B cell (primary cell): ENCODE results near the gene MYRFL. TPM values are rescaled to one million over a fixed set of nuclear protein-coding genes. Genes with fewer than 3 reads are reported as not detected.

ENCODE experiments used
- ATAC-seq: fragments of 200-7000 bp; cut with Tn5 transposase; one replicate; pipeline ENCODE4 v1.10.0; 2021; ENCODE audit warnings: low read depth, mild to moderate bottlenecking, moderate number of reproducible peaks, moderate library complexity
- CTCF ChIA-PET: fragments of 350-600 bp; sonication (Branson Sonifier 250); formaldehyde crosslinking; loops from one replicate; lab custom pipeline; 2021; ENCODE audit warnings: antibody characterized with exemption, inconsistent platforms; lab: Charles Lee
- POLR2A ChIA-PET: fragments of 350-600 bp; sonication (Branson Sonifier 250); formaldehyde crosslinking; loops from one replicate; lab custom pipeline; 2021; ENCODE audit warnings: antibody characterized with exemption; lab: Charles Lee
- DNase-seq: peaks from one replicate; pipeline ENCODE4 v3.0.0; 2013
- H2AFZ ChIP-seq: 2 replicates; pipeline ENCODE4 v1.6.1; 2012; ENCODE audit warnings: mild to moderate bottlenecking, low read depth, low read length; ENCODE audit not compliant: insufficient read depth, poor library complexity, severe bottlenecking
- H3K27ac ChIP-seq, 2 donors: 1 replicate in 1 of 2; 2 replicates in 1 of 2; pipeline ENCODE4 v1.5.1; 2012 to 2013; ENCODE audit warnings: low read length in 2 of 2, mild to moderate bottlenecking in 2 of 2, moderate library complexity in 1 of 2
- H3K27me3 ChIP-seq, 4 experiments: fragments of 200-600 bp in 1 of 4; sonication (generic) in 1 of 4; replicated peaks in 1 of 4; 1 replicate in 2 of 4; 2 replicates in 2 of 4; pipeline versions ENCODE4 v1.6.1 to v1.7.0; 2013 to 2016; ENCODE audit warnings: low read length in 3 of 4, mild to moderate bottlenecking in 2 of 4, mixed read lengths in 1 of 4, moderate library complexity in 1 of 4; ENCODE audit not compliant: insufficient read depth in 4 of 4, control insufficient read depth in 3 of 4; ENCODE audit errors: control extremely low read depth in 1 of 4
- H3K36me3 ChIP-seq, 2 experiments: replicated peaks in 1 of 2; 1 replicate in 1 of 2; 2 replicates in 1 of 2; pipeline versions ENCODE4 v1.6.1 to v1.7.1; 2013; ENCODE audit warnings: low read length in 1 of 2; ENCODE audit not compliant: insufficient read depth in 2 of 2, control insufficient read depth in 1 of 2; ENCODE audit errors: control extremely low read depth in 1 of 2, extremely low read depth in 1 of 2
- H3K4me1 ChIP-seq, 2 donors: fragments of 200-600 bp in 1 of 2; sonication (generic) in 1 of 2; 1 replicate in 1 of 2; 2 replicates in 1 of 2; pipeline versions ENCODE4 v1.5.1 to v1.6.1; 2013 to 2017; ENCODE audit warnings: low read length in 2 of 2; ENCODE audit not compliant: control insufficient read depth in 2 of 2, insufficient read depth in 2 of 2
- H3K4me2 ChIP-seq: replicated peaks from 2 replicates; pipeline ENCODE3; 2012; ENCODE audit warnings: mild to moderate bottlenecking, low read depth, low read length; ENCODE audit not compliant: poor library complexity, severe bottlenecking
- H3K4me3 ChIP-seq, 5 experiments: fragments of 200-600 bp in 1 of 5; sonication (generic) in 1 of 5; 1 replicate in 3 of 5; 2 replicates in 2 of 5; pipeline versions ENCODE4 v1.5.1 to v1.7.0; 2011 to 2016; ENCODE audit warnings: low read length in 4 of 5, mild to moderate bottlenecking in 4 of 5, low read depth in 2 of 5, control low read depth in 1 of 5, moderate library complexity in 1 of 5; ENCODE audit not compliant: insufficient read depth in 1 of 5; ENCODE audit errors: control extremely low read depth in 1 of 5, extremely low read depth in 1 of 5
- H3K79me2 ChIP-seq: fragments of 200-600 bp; sonication (generic); one replicate; pipeline ENCODE4 v1.6.0; 2016; ENCODE audit warnings: low read length; ENCODE audit not compliant: control insufficient read depth, insufficient read depth
- H3K9ac ChIP-seq: fragments of 200-600 bp; sonication (generic); 2 replicates; pipeline ENCODE4 v1.6.1; 2017; ENCODE audit warnings: mild to moderate bottlenecking, low read length, moderate library complexity
- H3K9me3 ChIP-seq, 3 donors: one replicate each; pipeline versions ENCODE4 v1.6.1 to v1.7.1; 2013; ENCODE audit warnings: low read length in 2 of 3; ENCODE audit not compliant: control insufficient read depth in 2 of 3, insufficient read depth in 1 of 3; ENCODE audit errors: control extremely low read depth in 1 of 3
- H4K20me1 ChIP-seq: 2 replicates; pipeline ENCODE4 v1.6.0; 2012; ENCODE audit warnings: mild to moderate bottlenecking, low read length; ENCODE audit not compliant: insufficient read depth, control insufficient read depth, poor library complexity, severe bottlenecking
- H3K27ac Mint-ChIP-seq: one replicate; pipeline ENCODE4 v1.8.0; 2021; ENCODE audit warnings: mixed read lengths
- H3K27me3 Mint-ChIP-seq: one replicate; pipeline ENCODE4 v1.8.0; 2021; ENCODE audit warnings: mixed read lengths
- H3K4me1 Mint-ChIP-seq: one replicate; pipeline ENCODE4 v1.8.0; 2021; ENCODE audit warnings: mixed read lengths
- H3K4me3 Mint-ChIP-seq: one replicate; pipeline ENCODE4 v1.8.0; 2021; ENCODE audit warnings: mixed read lengths
- H3K9me3 Mint-ChIP-seq: one replicate; pipeline ENCODE4 v1.8.0; 2022; ENCODE audit warnings: mixed read lengths; ENCODE audit not compliant: insufficient read depth
- CTCF ChIP-seq: fragments of 200-600 bp; IDR thresholded peaks from one replicate; pipeline ENCODE4 v1.8.0; 2022; ENCODE audit warnings: antibody characterized with exemption, mild to moderate bottlenecking
- EZH2 ChIP-seq: IDR thresholded peaks from 2 replicates; pipeline ENCODE4 v1.6.1; 2012; ENCODE audit warnings: borderline replicate concordance, low read depth, mild to moderate bottlenecking, moderate library complexity, low read length; ENCODE audit not compliant: insufficient read depth, poor library complexity, severe bottlenecking
- WGBS: methylation state at CpG from one replicate; pipeline ENCODE4 v1.1.5; 2013; ENCODE audit warnings: missing lambda C conversion rate; ENCODE audit not compliant: insufficient coverage; 5-methylcytosine and 5-hydroxymethylcytosine counted together
- intact Hi-C: fragments of 100-400 bp; cut with micrococcal nuclease; formaldehyde crosslinking; loops from one replicate; pipeline ENCODE4 v1.10.0; 2022
- polyA plus RNA-seq: library from polyadenylated mRNA; depleted of rRNA; stranded (reverse); fragments of >200 nt; gene quantifications from 2 replicates; pipeline ENCODE4 v1.2.3, GENCODE V29; 2012
- total RNA-seq, 2 donors: library from RNA; stranded (reverse); fragments of 120-200 nt in 1 of 2; gene quantifications; 1 replicate in 1 of 2; 2 replicates in 1 of 2; pipeline versions ENCODE4 v1.2.3 to v1.2.4, GENCODE V29; 2013 to 2022

The MYRFL gene
- total and polyA plus RNA-seq, 2 donors (not counting 1 experiment from before 2014, with no cell fraction given), result 0.28 TPM; not detected in 1

GRCh38 chr12:69947123-69947522 lies 122.1 kb downstream of the MYRFL start:
- Histone ChIP-seq H3K9ac (no peak overlapping the region), H3K4me1 (no peaks in the 10 kb centered on the region), H3K4me3 (no peak overlapping the region), H3K4me2 (no peak overlapping the region), H3K9me3 (no peaks in the 10 kb centered on the region), H3K27ac (no peak overlapping the region), H3K79me2 (no peaks in the 10 kb centered on the region), H4K20me1 (no peaks in the 10 kb centered on the region), H2AFZ (no peak overlapping the region), H3K27me3 (no peaks in the 10 kb centered on the region), H3K36me3 (no peaks in the 10 kb centered on the region)
- intact Hi-C loops, result no loop called here
- ATAC-seq (no peak), DNase-seq (no peak)
- no peaks in the 10 kb centered on the region for H3K27me3 Mint-ChIP-seq
- H3K27ac Mint-ChIP-seq, result no peak overlapping the region
- TF ChIP-seq CTCF (no peak), EZH2 (no peak)
- H3K4me1 Mint-ChIP-seq, result no peaks in the 10 kb centered on the region
- no peak overlapping the region for H3K4me3 Mint-ChIP-seq
- POLR2A ChIA-PET, result no interaction called here
- CTCF ChIA-PET, result no interaction called here
- peaks cover 4% of the 10 kb centered on the region for H3K9me3 Mint-ChIP-seq

- Mint-ChIP-seq H3K4me1 (no peaks in the 10 kb centered on the region), H3K4me3 (no peak overlapping the region), H3K9me3 (peaks cover 4% of the 10 kb centered on the region), H3K27me3 (no peaks in the 10 kb centered on the region), H3K27ac (no peak overlapping the region)
- Histone ChIP-seq H3K36me3 (no peaks in the 10 kb centered on the region), H3K4me2 (no peak overlapping the region), H3K27ac (no peak overlapping the region), H3K9me3 (no peaks in the 10 kb centered on the region), H3K79me2 (no peaks in the 10 kb centered on the region), H2AFZ (no peak overlapping the region), H3K9ac (no peak overlapping the region), H3K4me1 (no peaks in the 10 kb centered on the region), H3K4me3 (no peak overlapping the region), H3K27me3 (no peaks in the 10 kb centered on the region), H4K20me1 (no peaks in the 10 kb centered on the region)
- no peak for ATAC-seq
- intact Hi-C loops, result no loop called here
- WGBS, result no CpG with 5 or more reads among the region's 1 CpG
- ChIA-PET CTCF (no interaction called here), POLR2A (no interaction called here)
- TF ChIP-seq CTCF (no peak), EZH2 (no peak)
- DNase-seq, result no peak
Observed at GRCh38 chr12:69947897-69948296, 122.9 kb downstream of the MYRFL start.
